Measurements from ENCODE around the gene EP300. TPM values are rescaled to one million over a fixed set of nuclear protein-coding genes. Genes with fewer than 3 reads are reported as not detected.
"Not testable (repeated sequence)": the region's sequence is repeated elsewhere in the genome, so short reads cannot be mapped to it uniquely, and the experiment has no call there.

Gene EP300
- polyA plus RNA-seq, 1 experiment = 13.0 TPM

GRCh38 chr22:41175546-41175945 is 83.2 kb downstream of the EP300 start:
- DNase-seq (ENCODE audit: low read depth) = no peak
- no peaks in the 10 kb centered on the region for H3K27me3 ChIP-seq (ENCODE audit: control insufficient read depth, insufficient read depth, low read length)
- TF ChIP-seq CTCF (IDR thresholded peaks at IDR 0.05; ENCODE audit: insufficient read depth, low read depth, low read length) = no peak
- H3K4me3 ChIP-seq (ENCODE audit: low read depth, low read length) = no peak overlapping the region
- peaks cover 37% of the 10 kb centered on the region for H3K36me3 ChIP-seq (ENCODE audit: control insufficient read depth, insufficient read depth, low read length)
- CTCF ChIA-PET = no interaction called here
- POLR2A ChIA-PET = no interaction called here

GRCh38 chr22:41177040-41177621 is 84.7 kb downstream of the EP300 start:
- no peak for DNase-seq (ENCODE audit: low read depth)
- no peak for TF ChIP-seq CTCF (IDR thresholded peaks at IDR 0.05; ENCODE audit: insufficient read depth, low read depth, low read length)
- peaks cover 30% of the 10 kb centered on the region for H3K36me3 ChIP-seq (ENCODE audit: control insufficient read depth, insufficient read depth, low read length)
- no peaks in the 10 kb centered on the region for H3K27me3 ChIP-seq (ENCODE audit: control insufficient read depth, insufficient read depth, low read length)
- H3K4me3 ChIP-seq (ENCODE audit: low read depth, low read length) = no peak overlapping the region
- ChIA-PET CTCF (interaction anchor here (0.8 kb wide), 1 partner anchor 18 kb away, joined by 4 read pairs; no protein-coding TSS in a partner anchor), POLR2A (no interaction called here)

GRCh38 chr22:41177622-41178424 is 85.4 kb downstream of the EP300 start:
- CTCF ChIA-PET = no interaction called here
- DNase-seq (ENCODE audit: low read depth) = no peak
- Histone ChIP-seq H3K27me3 (ENCODE audit: control insufficient read depth, insufficient read depth, low read length) (no peaks in the 10 kb centered on the region), H3K4me3 (ENCODE audit: low read depth, low read length) (no peak overlapping the region), H3K36me3 (ENCODE audit: control insufficient read depth, insufficient read depth, low read length) (peaks cover 29% of the 10 kb centered on the region)
- TF ChIP-seq CTCF (IDR thresholded peaks at IDR 0.05; ENCODE audit: insufficient read depth, low read depth, low read length) = no peak
- POLR2A ChIA-PET = no interaction called here

- no peak for DNase-seq (ENCODE audit: low read depth)
- H3K36me3 ChIP-seq (ENCODE audit: control insufficient read depth, insufficient read depth, low read length) = peaks cover 29% of the 10 kb centered on the region
- ChIA-PET CTCF (no interaction called here), POLR2A (no interaction called here)
- no peak for TF ChIP-seq CTCF (IDR thresholded peaks at IDR 0.05; ENCODE audit: insufficient read depth, low read depth, low read length)
- no peaks in the 10 kb centered on the region for H3K27me3 ChIP-seq (ENCODE audit: control insufficient read depth, insufficient read depth, low read length)
- no peak overlapping the region for H3K4me3 ChIP-seq (ENCODE audit: low read depth, low read length)
These were observed 86.1 kb downstream of the EP300 start for GRCh38 chr22:41178425-41178975.

GRCh38 chr22:41180362-41180761 is 88.0 kb downstream of the EP300 start:
- peaks cover 29% of the 10 kb centered on the region for H3K36me3 ChIP-seq (ENCODE audit: control insufficient read depth, insufficient read depth, low read length)
- POLR2A ChIA-PET; DNase-seq (ENCODE audit: low read depth); H3K27me3 ChIP-seq (ENCODE audit: control insufficient read depth, insufficient read depth, low read length); H3K4me3 ChIP-seq (ENCODE audit: low read depth, low read length): not testable (repeated sequence)
- CTCF ChIA-PET = interaction anchor here (0.6 kb wide), 1 partner anchor 44 kb away, joined by 3 read pairs; no protein-coding TSS in a partner anchor
